ENCODE data around the gene SDHC.
"Not testable (repeated sequence)": the region's sequence is repeated elsewhere in the genome, so short reads cannot be mapped to it uniquely, and the experiment has no call there.

Gene SDHC

DNA sequence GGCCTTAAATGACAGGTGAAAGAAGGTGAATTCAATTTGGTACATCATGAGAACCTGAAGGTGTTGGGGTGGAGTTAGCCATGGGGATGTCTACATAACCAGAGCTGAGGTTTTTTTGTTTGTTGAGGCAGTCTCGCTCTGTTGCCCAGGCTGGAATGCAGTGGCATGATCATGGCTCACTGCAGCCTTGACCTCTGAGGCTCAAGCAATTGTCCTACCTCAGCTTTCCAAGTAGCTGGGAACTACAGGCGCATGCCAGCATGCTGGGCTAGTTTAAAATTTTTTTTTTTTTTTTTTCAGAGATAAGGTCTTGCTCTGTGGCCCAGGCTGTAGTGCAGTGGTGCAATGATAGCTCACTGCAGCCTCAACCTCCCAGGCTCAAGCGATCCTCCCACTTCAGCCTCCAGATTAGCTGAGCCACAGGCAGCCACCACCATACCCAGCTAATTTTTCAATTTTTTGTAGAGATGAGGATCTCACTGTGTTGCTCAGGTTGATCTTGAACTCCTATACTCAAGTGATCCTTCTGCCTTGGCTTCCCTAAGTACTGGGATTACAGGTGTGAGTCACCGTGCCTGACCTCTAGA lies 2.5 kb upstream of the SDHC start:
- DNase-seq (ENCODE audit: low spot score): peak; percentile 86

DNA sequence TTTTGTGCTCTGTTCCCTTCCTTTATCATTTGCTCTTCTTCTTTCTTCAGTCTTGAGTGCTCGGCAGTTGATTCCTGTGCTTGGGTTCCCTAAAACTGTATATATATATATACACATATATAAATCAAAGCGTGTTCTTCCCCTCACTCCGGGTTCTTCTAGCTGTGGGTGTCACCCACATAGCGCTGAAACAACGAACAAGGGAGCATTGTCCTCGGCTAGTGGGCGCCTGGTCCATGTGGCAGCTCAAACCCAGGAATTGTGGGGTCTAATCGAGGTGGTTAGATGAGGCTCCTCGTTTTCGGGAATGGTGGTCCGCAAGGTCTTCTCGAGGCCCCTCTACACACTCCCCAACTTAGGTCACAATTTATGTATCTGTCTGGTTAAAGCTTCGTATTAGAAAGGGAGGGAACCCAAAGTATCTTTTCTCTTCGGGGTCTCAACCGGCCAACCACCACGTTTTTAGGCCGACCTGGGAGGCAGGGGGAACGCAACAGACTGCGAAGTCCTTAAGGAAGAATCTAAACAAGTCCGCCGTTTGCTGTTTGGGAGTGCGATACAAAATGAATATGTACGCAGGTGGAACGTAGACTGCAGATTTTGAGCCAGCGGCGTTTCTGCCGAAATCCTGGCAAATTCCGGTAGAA lies 504 bp upstream of the SDHC start:
- no peak for DNase-seq (ENCODE audit: low spot score)

GRCh38 chr1:161315841-161316674 lies 1.9 kb downstream of the SDHC start:
- not testable (repeated sequence) for DNase-seq (ENCODE audit: low spot score)

- DNase-seq (ENCODE audit: low spot score): no peak
Observed at GRCh38 chr1:161324020-161324419, 9.8 kb downstream of the SDHC start.

- DNase-seq (ENCODE audit: low spot score): no peak
Observed at GRCh38 chr1:161330346-161330745, 16.2 kb downstream of the SDHC start.

- DNase-seq (ENCODE audit: low spot score): no peak
Observed at GRCh38 chr1:161333166-161333565, 19.0 kb downstream of the SDHC start.

- no peak for DNase-seq (ENCODE audit: low spot score)
Observed at GRCh38 chr1:161335796-161336195, 21.6 kb downstream of the SDHC start.

DNA sequence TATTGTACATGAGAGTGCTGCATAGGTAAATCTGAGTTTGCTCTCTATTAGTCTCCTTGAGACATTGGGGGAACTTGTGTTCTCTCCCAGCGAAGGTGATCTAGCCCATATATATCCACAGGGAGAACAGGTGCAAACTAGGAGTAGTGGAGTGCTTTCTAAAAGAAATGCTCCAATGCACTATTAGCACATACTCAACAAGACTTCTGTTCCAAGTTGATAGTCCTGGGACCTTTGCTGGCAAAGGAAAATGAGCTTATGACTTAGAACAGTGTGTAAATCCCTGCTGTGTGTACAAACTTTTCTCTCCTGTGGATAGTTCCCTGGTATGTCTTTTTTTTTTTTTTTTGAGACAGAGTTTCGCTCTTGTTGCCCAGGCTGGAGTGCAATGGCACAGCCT lies 28.0 kb downstream of the SDHC start:
- no peak for DNase-seq (ENCODE audit: low spot score)

DNA sequence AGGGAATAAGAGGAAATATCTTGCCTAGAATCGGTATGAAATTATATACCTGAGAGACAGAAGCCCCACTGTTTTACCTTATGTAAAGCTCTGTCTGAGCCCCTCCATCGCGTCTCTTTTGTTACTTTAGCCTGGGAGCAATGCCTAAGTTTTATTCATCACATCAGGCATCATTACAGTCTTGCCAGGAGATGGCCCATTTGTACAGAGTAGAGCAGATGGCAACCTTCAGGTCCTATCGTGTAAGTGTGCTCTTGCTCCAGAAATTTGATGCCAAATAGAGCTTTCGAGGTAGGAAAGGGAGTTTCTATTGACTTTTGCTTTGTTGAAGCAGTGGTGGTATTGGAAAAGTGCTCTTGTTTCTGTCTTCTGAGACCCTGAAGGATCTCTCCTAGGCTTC lies 28.6 kb downstream of the SDHC start:
- DNase-seq (ENCODE audit: low spot score): no peak

DNA sequence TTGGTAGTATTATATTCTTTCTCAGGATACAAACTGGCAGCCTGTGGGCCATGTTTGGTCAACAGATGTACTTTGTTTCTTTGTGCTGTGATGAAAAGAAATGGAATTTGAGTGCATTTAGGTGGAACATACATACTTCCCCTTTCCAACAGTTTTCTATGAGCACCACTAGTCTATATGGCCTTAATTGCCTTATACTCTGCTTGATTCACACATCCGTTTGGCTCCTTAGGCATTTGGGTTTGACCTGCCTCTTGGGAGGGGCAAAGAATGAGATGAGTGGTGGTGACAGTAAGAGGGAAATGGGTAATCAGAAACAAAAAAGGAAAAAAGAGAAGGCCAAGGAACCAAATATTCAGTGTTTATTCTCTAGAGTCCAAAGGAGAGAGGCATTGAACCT lies 36.5 kb downstream of the SDHC start:
- no peak for DNase-seq (ENCODE audit: low spot score)

- no peak for DNase-seq (ENCODE audit: low spot score)
Observed at GRCh38 chr1:161351482-161351881, 37.3 kb downstream of the SDHC start.

- no peak for DNase-seq (ENCODE audit: low spot score)
Observed at GRCh38 chr1:161357073-161357472, 42.9 kb downstream of the SDHC start.

DNA sequence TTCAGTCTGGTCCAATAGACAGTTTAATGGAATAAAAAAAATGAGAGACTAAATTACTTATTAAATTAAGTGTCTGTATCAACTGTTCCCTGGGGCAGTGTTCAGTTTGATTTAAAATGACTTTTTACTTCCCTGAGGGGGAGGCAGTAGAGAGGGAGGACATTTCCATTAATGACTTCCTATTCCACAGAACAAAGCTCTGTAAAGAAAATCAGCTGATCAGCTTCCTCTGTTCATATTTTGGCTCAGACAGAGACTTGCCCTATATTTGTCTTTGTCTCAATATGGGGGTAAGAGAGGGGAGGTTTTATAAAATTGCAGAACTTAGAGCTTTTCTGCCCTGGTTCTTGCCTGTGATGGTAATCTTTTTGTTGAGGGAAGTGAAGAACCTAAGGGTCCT lies 45.1 kb downstream of the SDHC start:
- no peak for DNase-seq (ENCODE audit: low spot score)

- DNase-seq (ENCODE audit: low spot score): no peak
Observed at GRCh38 chr1:161364332-161364731, 50.2 kb downstream of the SDHC start.

DNA sequence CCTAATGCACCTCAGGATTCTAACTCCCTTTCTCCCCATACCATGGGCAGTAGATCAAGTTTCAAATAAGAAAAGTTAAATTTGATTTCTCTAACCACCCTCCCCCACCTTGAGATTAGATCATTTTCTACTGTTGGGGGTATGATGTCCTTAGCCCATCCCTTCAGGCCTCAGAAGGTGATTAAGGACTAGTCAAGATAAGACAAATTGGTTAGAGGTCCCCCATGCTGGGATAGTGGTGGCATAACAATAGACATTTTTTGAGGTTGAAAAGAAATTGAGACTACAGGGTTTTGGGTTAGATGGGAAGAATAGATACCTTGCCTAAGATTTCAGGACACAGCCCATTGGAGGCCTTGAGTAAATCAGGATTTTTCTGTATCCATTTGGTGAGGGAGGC lies 51.0 kb downstream of the SDHC start:
- no peak for DNase-seq (ENCODE audit: low spot score)

DNA sequence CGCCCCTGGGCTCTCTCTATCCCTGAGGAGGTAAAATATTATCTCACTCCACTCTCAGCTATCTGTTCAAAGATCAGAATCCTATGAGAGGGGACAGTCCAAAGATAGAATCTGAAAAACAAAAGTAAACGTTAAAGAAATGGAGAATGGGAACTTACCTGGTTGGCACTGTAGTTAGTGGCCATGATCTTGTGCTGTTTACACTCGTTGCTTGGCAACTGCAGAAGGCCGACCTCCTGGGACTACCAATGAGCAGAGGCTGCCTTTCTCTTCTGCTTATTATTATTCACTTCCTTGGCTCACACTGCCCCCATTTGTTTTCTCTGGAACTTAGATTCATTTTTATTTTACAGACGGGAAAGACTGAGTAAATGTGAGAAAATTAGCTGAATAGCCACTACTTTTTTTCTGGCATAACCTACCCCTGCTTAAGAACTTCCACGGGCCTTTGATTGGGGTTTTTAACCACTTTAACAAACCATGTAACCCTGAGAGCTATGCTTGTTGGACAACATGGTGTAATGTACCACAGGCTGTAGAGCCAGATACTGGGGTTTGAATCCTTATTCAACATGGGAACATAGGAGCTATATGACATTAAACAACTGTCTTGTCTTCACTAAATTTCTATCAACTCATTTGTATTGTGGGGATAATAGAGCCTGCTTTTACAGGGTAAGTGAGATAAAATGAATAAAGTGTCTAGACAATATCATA lies 53.7 kb downstream of the SDHC start, which contains the start of gene CFAP126:
Gene CFAP126, minus strand, starts transcription at position 193 of the 717 bp plus-strand sequence. Its CDS starts 8 bp downstream, at position 185.
- peak; percentile 88 for DNase-seq (ENCODE audit: low spot score)

DNA sequence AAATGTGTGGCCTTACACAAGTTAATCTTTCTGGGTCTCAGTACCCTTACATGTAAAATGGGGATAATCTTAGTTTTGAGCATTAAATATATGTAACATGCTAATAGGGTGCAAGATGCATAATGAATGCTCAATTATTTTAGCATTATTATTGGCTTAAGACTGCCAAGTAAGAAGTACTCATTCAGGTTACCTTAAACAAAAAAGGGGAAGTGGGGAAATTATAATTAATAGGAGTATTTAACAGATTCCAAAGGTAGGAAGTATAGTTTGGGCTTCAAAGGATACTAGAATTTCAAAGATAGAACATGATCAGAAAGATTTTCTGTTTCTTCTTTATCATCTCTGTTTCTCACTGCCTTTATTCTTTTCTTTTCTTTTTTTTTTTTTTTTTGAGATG lies 59.3 kb downstream of the SDHC start:
- no peak for DNase-seq (ENCODE audit: low spot score)

GRCh38 chr1:161374373-161374772 lies 60.2 kb downstream of the SDHC start:
- no peak for DNase-seq (ENCODE audit: low spot score)

- DNase-seq (ENCODE audit: low spot score): no peak
Observed at GRCh38 chr1:161378014-161378413, 63.8 kb downstream of the SDHC start.

DNA sequence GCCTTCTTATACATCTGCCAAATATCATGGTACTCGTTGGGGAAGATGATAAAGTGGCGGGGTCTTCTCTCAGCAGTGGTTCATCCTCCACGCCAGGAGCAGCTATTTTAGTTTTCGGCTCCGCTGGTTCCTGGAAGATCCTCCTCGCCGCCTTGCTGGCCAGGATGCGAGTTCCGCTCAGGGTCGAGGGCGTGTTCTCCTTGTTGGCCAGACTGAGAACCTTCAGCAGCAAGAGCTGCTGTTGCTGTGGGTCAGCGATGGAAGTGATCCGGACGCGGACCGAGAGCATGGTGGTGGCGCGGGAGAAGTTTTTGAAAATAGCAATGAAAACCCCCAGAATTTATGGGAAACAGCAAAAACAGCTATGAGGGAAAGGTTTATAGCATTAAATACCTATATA lies 64.9 kb downstream of the SDHC start:
- no peak for DNase-seq (ENCODE audit: low spot score)

DNA sequence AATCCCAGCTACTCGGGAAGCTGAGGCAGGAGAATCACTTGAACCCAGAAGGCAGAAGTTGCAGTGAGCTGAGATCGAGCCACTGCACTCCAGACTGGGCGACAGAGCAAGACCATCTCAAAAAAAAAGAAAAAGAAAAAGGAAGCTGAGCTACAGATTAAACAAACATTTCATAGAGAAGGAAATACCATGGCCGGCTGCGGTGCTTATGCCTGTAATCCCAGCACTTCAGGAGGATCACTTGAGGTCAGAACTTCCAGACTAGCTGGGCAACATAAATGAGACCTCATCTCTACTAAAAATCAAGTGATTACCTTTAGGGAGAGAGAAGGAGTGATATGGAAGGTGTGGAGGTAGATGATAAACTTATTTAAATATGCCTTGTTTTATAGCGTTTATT lies 67.5 kb downstream of the SDHC start:
- DNase-seq (ENCODE audit: low spot score): no peak

GRCh38 chr1:161382214-161383019 lies 68.2 kb downstream of the SDHC start:
- DNase-seq (ENCODE audit: low spot score): peak; percentile 80
